Measurements from ENCODE around the gene TMEM178B.

Gene TMEM178B

DNA sequence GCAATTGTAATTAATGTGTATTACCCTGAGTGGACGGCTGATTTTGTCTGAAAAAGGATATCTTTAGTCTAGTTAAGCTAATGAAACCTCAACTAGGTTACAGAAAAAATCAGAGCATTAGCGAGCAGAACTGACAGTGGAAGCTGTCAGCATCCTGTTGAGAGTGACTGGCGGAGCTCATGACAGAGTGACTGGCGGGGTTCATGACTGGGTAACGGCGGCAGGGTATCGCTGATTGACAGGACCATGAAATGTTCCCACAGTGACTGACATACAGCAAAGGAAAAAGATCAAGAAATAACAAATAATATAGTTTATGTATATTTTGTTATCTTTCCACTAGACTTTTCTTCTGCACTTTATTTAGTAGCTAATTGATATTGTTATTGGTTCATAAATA, 274.9 kb downstream of the TMEM178B start:
- in situ Hi-C loops (cut with MboI; ENCODE audit: low sequenced_read_pairs), result no loop called here

DNA sequence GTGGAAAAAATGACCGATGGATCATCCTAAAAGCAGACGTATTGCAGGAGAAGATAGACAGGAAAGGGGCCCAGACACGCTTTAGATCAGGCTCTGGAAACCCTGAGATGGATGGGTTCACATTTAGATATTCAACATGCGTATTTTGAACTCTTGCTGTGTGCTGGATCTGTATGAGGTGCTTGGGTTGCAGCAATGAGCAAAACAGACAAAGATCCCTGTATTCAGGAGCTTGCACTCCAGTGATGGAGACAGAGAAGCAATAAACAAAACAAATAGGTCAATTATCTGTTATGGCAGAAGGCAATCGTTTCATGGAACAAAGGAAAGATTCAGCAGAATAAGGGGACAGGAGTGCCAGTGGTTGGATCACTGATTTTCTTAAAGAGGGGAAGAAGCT, 275.5 kb downstream of the TMEM178B start:
- in situ Hi-C loops (cut with MboI; ENCODE audit: low sequenced_read_pairs), result no loop called here

DNA sequence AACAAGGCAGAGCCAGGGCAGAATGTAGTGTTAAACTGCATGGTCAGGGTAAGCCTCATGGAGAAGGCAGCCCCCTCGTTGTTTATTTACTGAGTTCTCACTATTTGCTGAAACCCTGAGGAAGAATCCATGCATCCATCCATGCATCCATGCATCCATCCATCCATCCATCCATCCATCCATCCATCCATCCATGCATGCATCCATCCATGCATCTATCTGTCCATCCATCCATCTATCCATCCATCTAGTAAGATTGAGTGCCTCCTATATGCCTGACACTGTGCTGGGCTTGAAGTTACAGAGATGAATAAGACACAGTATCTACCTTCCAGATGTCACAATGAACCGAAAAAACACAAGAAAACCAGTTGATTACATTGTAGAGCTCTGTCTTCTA, 275.9 kb downstream of the TMEM178B start:
- in situ Hi-C loops (cut with MboI; ENCODE audit: low sequenced_read_pairs), result no loop called here

DNA sequence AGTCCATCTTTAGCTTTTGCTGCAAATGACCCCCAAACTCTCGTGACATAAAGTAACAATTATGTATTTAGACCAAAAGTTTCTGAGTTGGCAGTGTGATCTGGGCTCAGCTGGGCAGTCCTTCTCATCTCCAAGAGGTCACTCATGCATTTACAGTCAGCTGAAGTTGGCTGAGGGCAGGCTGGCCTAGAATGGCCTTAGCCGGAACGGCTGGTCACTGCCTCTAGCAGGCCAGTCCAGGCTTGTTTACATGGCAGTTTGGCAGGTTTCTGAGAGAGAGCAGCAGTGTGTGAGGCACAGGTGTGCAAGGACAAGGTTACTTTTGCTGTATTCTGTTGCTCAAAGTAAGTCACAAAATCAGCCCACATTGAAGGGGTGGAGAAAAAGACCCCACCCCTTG, 277.3 kb downstream of the TMEM178B start:
- in situ Hi-C loops (cut with MboI; ENCODE audit: low sequenced_read_pairs), result no loop called here

DNA sequence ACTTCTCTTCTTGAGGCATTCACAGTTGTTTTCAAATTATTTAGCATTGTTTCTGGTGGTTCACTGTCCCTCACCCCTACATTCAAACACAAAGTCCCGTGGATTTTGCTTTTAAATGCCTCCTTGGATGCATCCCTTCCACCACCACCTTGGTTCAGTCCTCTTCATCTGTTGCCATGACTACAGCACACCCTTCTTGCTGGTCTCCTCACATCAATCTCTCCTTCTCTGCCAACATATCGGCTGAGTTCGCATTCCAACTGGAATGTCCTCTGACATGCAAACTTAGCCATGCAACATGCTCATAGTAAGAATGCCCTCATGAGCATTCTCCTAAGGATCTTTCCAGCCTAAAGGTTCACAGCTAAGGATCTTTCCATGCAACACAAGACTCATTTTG, 279.1 kb downstream of the TMEM178B start:
- in situ Hi-C loops (cut with MboI; ENCODE audit: low sequenced_read_pairs), result no loop called here

DNA sequence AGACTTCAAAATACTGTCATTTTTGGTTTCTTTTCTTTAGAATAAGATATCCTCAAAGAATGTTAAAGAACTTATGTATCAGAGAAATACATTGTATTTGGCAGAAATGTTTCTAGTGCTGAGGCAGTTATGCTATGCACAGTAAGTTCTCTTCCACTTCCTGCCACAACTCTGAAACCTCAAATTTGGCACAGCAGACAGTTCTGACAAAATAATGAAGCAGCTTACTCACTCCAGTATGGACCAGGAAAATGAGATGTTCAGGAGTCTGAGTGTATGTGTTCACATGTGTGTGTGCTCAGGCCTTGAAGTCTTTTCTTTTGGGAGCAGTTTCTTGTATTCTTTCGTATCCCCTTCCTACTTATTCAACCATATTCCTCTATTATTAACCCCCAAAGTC, 280.4 kb downstream of the TMEM178B start:
- in situ Hi-C loops (cut with MboI; ENCODE audit: low sequenced_read_pairs), result no loop called here

DNA sequence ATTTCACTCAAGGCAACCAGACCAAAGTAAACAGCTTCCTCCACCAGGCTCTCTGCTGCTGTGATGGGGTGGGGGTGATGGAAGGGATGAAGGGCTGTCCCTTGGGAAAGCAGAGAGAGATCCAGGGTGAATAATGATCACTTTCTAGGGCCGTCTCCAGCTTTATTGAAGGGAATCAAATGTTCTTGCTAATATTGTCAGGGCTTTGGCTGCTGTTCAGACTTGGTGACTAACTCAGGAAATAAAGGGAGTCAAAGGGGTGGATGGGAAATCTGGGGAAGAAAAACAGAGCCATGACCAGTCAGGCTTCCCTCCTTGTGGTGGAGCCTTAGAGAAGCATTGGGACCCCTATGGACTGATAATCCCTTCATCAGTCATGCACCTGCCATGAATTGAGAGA, 281.2 kb downstream of the TMEM178B start:
- in situ Hi-C loops (cut with MboI; ENCODE audit: low sequenced_read_pairs), result no loop called here

DNA sequence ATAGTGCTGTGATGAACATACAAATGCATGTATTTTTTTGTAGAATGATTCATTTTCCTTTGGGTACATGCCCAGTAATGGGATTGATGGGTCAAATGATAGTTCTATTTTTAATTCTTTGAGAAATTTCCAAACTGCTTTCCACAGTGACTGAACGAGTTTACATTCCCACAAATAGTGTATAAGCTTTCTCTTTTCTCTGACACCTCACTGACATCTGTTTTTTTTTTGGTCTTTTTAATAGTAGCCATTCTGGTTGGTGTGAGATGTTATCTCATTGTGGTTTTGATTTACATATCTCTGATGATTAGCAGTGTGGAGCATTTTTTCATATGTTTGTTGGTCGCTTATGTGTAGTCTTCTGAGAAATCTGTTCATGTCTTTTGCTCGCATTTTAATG, 282.3 kb downstream of the TMEM178B start:
- in situ Hi-C loops (cut with MboI; ENCODE audit: low sequenced_read_pairs), result no loop called here

DNA sequence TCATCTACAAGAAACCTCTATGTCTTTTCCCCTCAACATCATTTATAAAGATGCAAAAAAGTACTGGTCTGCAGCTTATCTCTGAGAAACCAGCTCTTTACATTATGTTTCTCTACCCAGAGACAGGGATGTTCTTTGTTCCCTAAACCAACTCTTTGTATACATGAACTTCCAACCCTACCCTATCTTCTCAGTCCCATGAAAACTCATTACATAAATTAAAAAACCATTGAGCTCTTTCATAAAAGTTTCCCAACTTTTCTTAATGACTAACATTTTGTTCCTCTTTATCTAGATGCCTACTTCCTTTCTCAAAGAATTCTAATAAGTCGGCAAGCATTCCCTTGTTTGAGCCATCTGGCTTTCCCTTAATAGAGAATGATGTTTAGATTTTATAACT, 284.5 kb downstream of the TMEM178B start:
- in situ Hi-C loops (cut with MboI; ENCODE audit: low sequenced_read_pairs), result no loop called here

DNA sequence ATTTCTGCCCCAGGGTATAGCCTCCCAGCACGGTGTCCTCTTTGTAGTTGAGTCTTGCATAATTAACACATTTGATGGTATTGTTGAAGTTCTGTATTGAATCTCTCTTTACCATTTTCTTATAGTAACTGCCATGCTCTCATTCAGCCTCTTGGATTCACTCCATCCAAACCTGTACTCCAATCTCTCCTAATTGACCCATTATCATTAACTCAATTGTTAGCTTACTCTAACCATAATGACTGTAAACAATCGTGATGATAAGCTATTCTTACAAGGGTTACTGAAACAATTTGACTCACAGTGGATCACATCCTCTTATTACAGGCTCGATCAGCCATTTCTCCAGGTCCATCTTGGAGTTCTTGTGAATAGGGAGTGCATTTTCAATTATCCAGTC, 285.4 kb downstream of the TMEM178B start:
- in situ Hi-C loops (cut with MboI; ENCODE audit: low sequenced_read_pairs), result no loop called here

DNA sequence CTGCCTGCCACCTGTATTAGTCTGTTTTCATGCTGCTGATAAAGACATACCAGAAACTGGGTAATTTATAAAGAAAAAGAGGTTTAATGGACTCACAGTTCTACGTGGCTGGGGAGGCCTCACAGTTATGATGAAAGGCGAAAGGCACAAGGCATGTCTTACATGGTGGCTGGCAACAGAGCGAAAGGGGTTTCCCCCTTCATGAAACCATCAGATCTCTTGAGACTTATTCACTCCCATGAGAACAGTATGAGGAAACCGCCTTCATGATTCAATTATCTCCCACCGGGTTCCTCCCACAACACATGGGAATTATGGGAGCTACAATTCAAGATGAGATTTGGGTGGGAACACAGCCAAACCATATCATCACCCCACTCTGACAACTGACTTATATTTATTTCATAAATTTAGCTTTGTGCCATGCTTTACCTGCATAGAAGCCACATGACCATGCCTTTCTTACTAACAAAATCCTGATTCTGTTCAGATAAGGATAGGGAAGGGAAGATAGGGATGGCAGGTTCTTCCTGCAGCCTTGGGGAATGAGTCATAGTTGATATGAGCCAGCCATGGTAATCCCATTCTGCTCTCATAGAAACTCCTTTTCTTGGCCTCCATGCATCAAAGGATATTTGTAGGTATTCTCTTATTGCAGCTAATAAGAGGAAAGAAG, 286.0 kb downstream of the TMEM178B start:
- in situ Hi-C loops (cut with MboI; ENCODE audit: low sequenced_read_pairs), result no loop called here

DNA sequence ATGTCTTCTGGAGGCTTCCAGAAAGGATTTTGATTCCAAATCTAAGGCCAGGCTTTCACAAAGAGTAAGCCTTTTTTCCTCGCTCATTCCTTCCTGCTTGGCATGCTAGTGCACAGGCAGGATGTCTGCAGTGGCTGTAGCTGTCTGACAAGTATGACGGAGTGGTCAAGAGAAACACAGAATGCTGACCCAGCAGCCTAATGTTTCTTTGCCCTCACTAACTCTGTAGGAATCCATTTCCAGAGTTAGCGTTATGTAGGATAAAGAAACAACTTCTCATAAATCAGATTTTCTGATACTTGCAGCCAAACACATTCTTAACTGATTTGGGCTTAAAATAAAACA, 286.5 kb downstream of the TMEM178B start:
- in situ Hi-C loops (cut with MboI; ENCODE audit: low sequenced_read_pairs), result no loop called here

DNA sequence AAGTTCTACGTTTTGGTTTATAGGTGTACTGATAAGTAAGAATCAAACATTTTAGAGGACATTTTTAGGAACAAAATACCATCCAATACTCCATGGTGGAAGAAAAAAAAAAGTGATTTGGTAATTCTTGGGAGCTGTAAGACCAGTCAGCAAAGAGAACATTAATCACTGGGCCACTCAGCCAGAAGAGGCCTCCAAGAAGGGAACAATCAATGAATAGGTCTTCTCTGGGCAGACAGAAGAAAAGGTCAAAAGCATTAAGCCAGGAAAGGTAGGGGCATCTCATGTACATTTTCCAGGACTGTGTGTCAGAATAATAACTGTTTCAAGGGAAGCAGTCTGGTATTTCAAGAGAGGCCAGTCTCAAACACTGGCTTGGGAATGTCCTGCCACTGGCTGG, 286.9 kb downstream of the TMEM178B start:
- in situ Hi-C loops (cut with MboI; ENCODE audit: low sequenced_read_pairs), result no loop called here

DNA sequence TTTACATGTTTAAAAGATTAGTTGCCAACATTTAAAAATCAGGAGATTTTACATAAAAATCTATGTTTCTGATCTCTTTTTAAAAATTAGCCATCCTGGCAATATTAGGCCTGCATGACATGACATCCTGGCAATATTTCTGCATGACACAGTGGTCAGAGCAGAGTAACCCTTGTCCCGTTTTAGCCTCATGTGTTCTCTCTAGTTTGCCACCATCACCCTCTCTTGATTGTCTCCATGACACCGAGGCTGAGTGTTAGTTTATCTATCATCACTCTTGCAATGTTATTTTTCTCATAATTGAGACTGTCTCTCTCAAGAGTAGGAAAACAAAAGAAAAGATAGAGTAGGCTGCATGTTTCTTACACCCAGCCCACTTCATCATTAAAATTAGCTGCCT, 287.6 kb downstream of the TMEM178B start:
- in situ Hi-C loops (cut with MboI; ENCODE audit: low sequenced_read_pairs), result no loop called here

DNA sequence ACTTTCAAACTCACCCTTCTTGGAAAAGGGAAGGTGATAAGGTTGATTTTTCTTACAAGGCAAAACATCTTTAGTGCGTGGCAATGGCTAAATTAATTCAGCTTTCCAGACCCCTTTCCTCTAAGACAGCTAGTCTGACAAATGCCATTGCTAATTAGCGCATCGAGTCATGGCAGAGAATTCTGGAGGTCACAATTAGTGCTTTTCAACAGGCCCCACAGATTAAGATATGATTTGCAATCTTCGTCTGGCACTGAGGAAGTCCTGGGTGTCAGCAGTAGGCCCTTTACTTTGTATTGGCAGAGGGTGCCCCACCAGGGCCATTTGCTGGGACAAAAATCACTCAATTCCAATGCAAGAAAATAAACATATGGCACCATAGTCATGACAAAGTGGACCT, 288.1 kb downstream of the TMEM178B start:
- in situ Hi-C loops (cut with MboI; ENCODE audit: low sequenced_read_pairs), result no loop called here

DNA sequence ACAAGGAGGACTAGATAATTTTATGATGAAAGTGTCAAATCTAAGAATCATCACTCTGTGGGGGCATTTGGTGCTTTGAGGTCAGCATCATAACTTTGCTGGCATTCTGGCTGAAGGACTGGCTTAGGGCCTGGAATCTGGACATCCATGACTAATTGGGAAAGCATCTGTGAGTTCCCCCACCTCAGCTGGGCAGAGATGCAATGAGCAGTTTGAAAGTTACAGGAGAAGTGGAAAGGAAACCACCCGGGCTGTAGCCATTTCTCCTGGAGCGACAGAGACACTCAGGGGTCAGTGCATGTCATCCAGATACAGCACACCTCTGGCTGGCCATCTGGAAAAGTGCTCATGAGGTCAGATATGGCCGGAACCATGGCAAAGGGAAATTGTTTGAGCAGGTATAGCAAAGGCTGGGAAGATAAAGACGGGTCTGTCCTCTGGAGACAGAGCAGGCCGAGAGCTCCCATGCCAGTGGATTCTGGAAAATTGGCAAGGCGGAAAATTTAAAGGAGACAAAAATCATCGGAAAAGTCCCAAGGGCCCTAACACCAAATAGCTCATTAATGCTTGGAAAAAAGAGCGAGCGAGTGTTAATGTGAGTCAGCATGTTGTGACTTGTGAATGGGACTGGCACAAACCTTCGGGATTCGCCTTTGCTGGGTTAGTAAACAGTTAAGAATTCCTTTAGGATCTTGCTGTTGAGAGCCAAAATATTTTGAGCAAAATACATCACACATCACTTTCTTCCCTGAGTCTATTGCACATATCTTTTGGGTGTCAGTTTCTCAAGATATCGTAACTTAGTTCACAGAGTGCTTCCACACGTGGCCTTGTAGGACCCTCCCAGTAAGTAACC, 288.9 kb downstream of the TMEM178B start:
- in situ Hi-C loops (cut with MboI; ENCODE audit: low sequenced_read_pairs), result no loop called here

DNA sequence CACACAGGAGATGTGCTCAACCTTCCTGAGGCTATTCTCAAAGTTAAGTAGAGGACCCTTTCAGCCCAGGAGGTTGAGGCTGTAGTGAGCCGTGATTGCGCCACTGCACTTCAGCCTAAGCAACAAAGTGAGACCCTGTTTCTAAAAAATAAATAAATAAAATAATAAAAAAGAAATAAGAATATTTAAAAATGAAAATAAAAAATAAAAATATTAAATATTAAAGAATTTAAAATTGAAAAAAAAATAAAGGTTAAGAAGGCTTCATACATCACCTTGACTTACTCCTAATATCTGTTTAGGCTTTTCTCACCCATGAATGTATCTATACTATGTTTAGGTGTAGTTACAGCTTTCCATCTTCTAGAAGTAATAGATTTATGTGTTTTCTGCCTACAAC, 289.9 kb downstream of the TMEM178B start:
- in situ Hi-C loops (cut with MboI; ENCODE audit: low sequenced_read_pairs), result no loop called here

DNA sequence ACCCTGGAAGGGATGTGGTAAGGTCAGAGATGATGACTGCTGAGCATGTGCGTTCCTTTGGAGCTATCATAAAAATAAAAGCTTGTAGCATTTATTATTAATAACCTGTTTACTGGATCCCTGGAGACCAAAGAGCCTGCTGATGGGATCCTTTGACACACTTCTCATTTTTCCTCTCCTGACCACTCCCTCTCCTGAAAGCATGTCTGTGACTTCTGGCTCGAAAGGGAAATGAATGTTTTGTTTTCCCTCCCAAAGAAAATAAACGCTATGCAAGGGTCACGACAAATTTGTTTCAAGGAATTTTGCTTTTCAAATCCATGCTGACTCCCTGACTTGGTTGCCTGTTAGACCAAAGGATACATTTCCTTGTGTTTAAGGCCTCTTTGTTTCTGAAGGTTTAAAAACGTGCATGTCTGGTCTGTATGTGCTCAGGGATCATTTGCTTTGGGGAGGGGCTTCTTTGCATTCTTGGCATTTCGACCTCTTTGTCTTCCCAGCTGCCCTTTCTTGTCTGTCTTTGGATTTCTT, 292.3 kb downstream of the TMEM178B start:
- in situ Hi-C loops (cut with MboI; ENCODE audit: low sequenced_read_pairs), result no loop called here

DNA sequence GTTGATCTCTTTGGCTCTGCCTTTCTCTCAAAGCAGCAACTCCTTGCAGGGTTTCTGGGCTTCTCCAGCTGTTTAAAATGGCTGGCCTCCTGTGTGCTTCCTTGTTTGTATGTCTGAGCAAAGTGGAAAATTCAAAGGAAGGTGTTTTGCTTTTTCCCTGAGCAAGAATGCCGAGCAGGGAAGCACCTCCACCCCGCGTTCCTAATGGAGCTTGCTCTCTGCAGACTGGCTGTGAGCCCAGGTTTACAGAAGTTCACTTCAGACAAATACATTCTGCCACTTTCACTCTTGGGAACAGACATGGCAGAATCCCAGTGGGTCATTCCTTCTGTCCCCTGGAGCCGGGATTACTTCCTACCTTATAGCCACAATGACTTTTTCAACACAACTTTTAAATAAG, 295.6 kb downstream of the TMEM178B start:
- in situ Hi-C loops (cut with MboI; ENCODE audit: low sequenced_read_pairs), result no loop called here

DNA sequence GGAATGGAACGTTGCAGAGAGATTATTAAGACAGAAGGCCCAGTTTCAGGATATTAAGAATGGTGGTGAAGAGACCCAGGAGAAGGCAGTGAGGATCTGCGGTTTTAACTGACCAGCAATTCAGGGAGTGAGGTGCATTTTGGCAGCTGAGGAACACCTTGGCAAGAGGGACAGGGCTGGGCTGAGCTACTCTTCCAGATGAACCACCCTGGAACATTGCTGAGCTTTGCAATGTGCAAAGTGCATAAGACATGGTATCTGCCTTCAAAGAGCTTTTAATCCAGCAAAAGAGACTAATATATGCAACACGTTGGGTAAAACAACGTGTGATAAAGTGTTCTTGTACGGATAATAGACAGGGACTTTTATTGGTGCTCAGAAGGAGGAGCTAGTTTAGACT, 296.3 kb downstream of the TMEM178B start:
- in situ Hi-C loops (cut with MboI; ENCODE audit: low sequenced_read_pairs), result no loop called here

DNA sequence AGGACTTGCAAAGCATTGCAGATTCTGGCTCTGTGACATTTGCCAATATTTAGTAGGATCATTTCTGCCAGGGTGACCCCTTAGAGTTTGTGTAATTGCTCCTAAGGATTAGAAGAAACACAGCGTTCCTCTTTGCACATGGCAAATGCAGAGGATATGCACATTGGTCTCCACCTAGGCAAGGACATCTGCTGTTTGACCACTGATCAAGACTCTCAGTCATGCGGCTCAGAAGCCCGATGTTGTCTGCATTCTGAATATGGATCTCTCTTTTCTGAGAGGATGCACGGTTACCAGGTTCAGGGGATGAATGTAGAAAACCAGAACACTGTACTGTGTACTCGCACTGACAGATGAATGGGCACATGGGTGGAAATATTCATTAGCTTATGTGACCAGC, 296.8 kb downstream of the TMEM178B start:
- in situ Hi-C loops (cut with MboI; ENCODE audit: low sequenced_read_pairs), result no loop called here

DNA sequence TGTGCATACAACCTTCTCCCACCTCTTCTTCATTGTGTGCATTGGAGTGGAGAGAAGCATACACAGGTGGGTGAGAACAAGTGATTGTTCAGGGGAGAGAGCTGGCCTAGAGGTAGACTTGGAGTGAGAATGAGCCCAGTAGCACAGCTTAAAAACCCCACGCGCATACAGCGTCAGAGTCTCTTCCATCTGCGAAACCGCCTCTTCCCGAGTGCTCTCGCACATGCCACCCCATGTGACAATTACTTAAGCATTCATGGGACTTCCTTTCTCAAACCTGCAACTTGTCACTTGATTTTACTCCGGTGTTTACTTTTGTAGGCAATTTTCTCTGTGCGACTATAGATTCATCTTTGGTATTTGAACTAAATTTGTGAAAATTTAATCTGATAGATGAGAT, 300.6 kb downstream of the TMEM178B start:
- in situ Hi-C loops (cut with MboI; ENCODE audit: low sequenced_read_pairs), result no loop called here

Data from hTERT RPE-1 (cell line).